DND-41 (cell line): ENCODE results near the gene TSHZ1.

Experiments
- ATAC-seq: fragments of 200-7000 bp; cut with Tn5 transposase; 3 replicates; pipeline ENCODE4 v1.9.1; 2021; ENCODE audit warnings: low read depth; ENCODE audit not compliant: insufficient read depth
- DNase-seq: peaks from one replicate; pipeline ENCODE4 v3.0.0-alpha.2; 2020
- H2AFZ ChIP-seq: 2 replicates; pipeline ENCODE4 v1.6.0; 2012; ENCODE audit warnings: low read depth, low read length
- H3K27ac ChIP-seq: 2 replicates; pipeline ENCODE4 v1.5.1; 2012; ENCODE audit warnings: low read length, inconsistent platforms
- H3K27me3 ChIP-seq: fragments of 200-600 bp; sonication (generic); 2 replicates; pipeline ENCODE4 v1.6.0; 2012; ENCODE audit warnings: low read length, mild to moderate bottlenecking, inconsistent platforms; ENCODE audit not compliant: insufficient read depth, poor library complexity
- H3K36me3 ChIP-seq: 2 replicates; pipeline ENCODE4 v1.5.1; 2012; ENCODE audit warnings: low read length, inconsistent platforms; ENCODE audit not compliant: insufficient read depth
- H3K4me1 ChIP-seq: 2 replicates; pipeline ENCODE4 v1.5.1; 2012; ENCODE audit warnings: mild to moderate bottlenecking, low read length; ENCODE audit not compliant: insufficient read depth
- H3K4me2 ChIP-seq: 2 replicates; pipeline ENCODE4 v1.6.0; 2012; ENCODE audit warnings: mild to moderate bottlenecking, moderate library complexity, low read length, inconsistent platforms; ENCODE audit not compliant: insufficient read depth
- H3K4me3 ChIP-seq, 2 experiments: fragments of 200-600 bp in 1 of 2; shearing (Covaris generic) in 1 of 2; 2 replicates each; pipeline ENCODE4 v1.5.1; 2012 to 2016; ENCODE audit warnings: inconsistent platforms in 2 of 2, low read length in 2 of 2, mild to moderate bottlenecking in 2 of 2, low read depth in 1 of 2, moderate library complexity in 1 of 2
- H3K79me2 ChIP-seq: 2 replicates; pipeline ENCODE4 v1.6.0; 2012; ENCODE audit warnings: low read length, inconsistent platforms; ENCODE audit not compliant: insufficient read depth
- H3K9ac ChIP-seq: 2 replicates; pipeline ENCODE4 v1.6.0; 2012; ENCODE audit warnings: low read depth, mild to moderate bottlenecking, inconsistent platforms, low read length, moderate library complexity
- H3K9me3 ChIP-seq: 2 replicates; pipeline ENCODE4 v1.5.1; 2012; ENCODE audit warnings: low read length, moderate library complexity, mild to moderate bottlenecking, inconsistent platforms; ENCODE audit not compliant: insufficient read depth, severe bottlenecking
- H4K20me1 ChIP-seq: 2 replicates; pipeline ENCODE4 v1.6.0; 2012; ENCODE audit warnings: low read length; ENCODE audit not compliant: insufficient read depth
- CTCF ChIP-seq: IDR thresholded peaks from 2 replicates; pipeline ENCODE4 v1.5.1; 2012; ENCODE audit warnings: borderline replicate concordance, low read length, moderate library complexity, mild to moderate bottlenecking; ENCODE audit not compliant: poor library complexity, severe bottlenecking; ENCODE audit errors: extremely low read depth
- EZH2 ChIP-seq: IDR thresholded peaks from 3 replicates; pipeline ENCODE4 v1.6.1; 2012; ENCODE audit warnings: borderline replicate concordance, low read depth, mild to moderate bottlenecking, moderate library complexity, low read length, inconsistent platforms; ENCODE audit not compliant: severe bottlenecking

Gene TSHZ1

DNA sequence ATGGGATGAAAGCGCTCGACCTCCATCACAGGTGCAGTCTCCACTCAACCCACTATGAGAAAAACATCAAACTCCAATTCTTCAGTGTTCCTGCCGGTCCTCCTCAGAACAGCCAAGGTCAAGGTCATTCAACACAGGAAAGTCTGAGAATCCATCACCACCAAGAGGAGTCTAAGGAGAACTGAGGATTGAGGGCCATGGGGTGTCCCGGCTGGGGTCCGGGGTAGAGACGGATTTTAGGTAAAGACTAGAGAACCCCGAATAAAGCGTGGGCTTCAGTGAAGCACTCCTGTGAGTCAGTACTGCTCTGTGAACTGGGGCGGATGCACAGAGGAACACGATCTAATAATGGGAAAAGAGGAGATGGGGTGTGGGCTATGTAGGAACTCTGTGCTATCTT, 43.5 kb upstream of the TSHZ1 start:
- Histone ChIP-seq H3K79me2 (no peaks in the 10 kb centered on the region), H3K27me3 (no peaks in the 10 kb centered on the region), H3K27ac (no peak overlapping the region), H3K4me2 (no peak overlapping the region), H2AFZ (no peak overlapping the region), H4K20me1 (no peaks in the 10 kb centered on the region), H3K9ac (no peak overlapping the region), H3K4me1 (peaks cover 3% of the 10 kb centered on the region), H3K36me3 (no peaks in the 10 kb centered on the region), H3K9me3 (no peaks in the 10 kb centered on the region), H3K4me3 (no peak overlapping the region)
- no peak for TF ChIP-seq EZH2
- no peak for TF ChIP-seq CTCF
- no peak for ATAC-seq
- DNase-seq, result no peak

DNA sequence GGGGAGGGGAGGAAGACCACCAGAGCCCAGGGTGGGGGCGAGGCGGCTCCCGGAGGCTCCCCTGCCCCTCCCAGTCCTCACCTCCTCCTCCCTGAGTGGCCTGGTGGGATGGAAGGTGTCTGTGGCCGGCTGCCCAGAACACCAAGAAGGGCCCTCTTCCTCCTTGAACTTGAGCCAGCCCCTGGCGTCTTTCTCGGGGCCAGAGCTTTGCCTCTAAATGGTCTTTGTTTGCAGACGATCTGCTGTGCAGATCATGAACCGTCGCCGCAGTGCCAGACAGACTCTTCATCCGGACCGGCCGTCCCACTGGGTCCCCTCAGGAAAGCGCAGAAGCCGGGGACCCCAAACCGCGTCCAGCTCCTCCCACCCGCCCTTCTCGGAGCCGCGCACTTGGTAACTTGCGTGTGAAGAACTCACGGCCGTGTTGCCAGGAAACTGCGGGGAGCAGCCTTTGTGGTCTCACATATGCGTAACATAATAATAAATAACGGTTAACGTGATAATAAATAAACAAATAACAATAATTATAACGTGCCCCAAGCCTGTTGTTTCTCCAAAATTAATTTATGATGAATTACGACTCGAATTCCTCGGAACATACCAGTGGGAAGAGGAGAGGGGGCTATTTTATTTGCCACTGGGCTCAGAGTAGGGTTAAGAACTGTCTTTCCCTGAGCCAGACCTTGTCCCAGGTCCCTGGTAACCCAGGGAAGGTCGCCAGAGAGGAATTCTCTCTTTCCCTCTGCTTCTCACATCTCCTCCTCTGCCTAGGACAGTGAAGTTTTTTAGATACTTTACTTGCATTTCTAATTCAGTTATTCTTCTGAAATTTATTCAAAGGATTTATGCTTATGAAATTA, 42.6 kb upstream of the TSHZ1 start:
- H3K4me2 ChIP-seq, result no peak overlapping the region
- TF ChIP-seq CTCF (no peak), EZH2 (no peak)
- no peaks in the 10 kb centered on the region for H3K9me3 ChIP-seq
- no peaks in the 10 kb centered on the region for H3K4me1 ChIP-seq
- no peaks in the 10 kb centered on the region for H3K79me2 ChIP-seq
- no peaks in the 10 kb centered on the region for H4K20me1 ChIP-seq
- no peak overlapping the region for H3K9ac ChIP-seq
- H3K36me3 ChIP-seq, result no peaks in the 10 kb centered on the region
- ATAC-seq, result no peak
- no peaks in the 10 kb centered on the region for H3K27me3 ChIP-seq
- no peak for DNase-seq
- no peak overlapping the region for H3K27ac ChIP-seq
- no peak overlapping the region for H2AFZ ChIP-seq
- no peak overlapping the region for H3K4me3 ChIP-seq

GRCh38 chr18:75168619-75169018, 42.0 kb upstream of the TSHZ1 start:
- Histone ChIP-seq H3K27me3 (no peaks in the 10 kb centered on the region), H3K9ac (no peak overlapping the region), H3K36me3 (no peaks in the 10 kb centered on the region), H3K27ac (no peak overlapping the region), H4K20me1 (no peaks in the 10 kb centered on the region), H3K4me3 (no peak overlapping the region), H3K9me3 (no peaks in the 10 kb centered on the region), H2AFZ (no peak overlapping the region), H3K4me2 (no peak overlapping the region), H3K4me1 (0 out of 2 replicates have a peak, but pooled peaks cover 2% of the 10 kb centered on the region), H3K79me2 (no peaks in the 10 kb centered on the region)
- TF ChIP-seq EZH2 (no peak), CTCF (no peak)
- ATAC-seq (no peak), DNase-seq (no peak)
